ENCODE measurements around the gene C2orf69. TPM values are rescaled to one million over a fixed set of nuclear protein-coding genes. Genes with fewer than 3 reads are reported as not detected.

The C2orf69 gene
- total RNA-seq, 4 donors from 2014 or later, result 8.5 to 12.3 (median 9.0) TPM

GRCh38 chr2:199914372-199914958 lies 3.4 kb downstream of the C2orf69 start:
- no peak overlapping the region for H3K27ac ChIP-seq

DNA sequence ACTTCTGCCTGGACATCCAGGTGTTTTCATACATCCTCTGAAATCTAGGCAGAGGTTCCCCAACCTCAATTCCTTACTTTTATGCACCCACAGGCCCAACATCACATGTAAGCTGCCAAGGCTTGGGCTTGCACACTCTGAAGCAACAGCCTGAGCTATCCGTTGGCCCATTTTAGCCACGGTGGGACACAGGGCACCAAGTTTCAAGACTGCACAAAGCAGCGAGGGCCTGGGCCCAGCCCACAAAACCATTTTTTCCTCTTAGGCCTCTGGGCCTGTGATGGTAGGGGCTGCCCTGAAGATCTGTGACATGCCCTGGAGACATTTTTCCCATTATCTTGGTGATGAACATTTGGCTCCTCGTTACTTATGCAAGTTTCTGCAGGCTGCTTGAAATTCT lies 5.9 kb downstream of the C2orf69 start:
- no peaks in the 10 kb centered on the region for H3K27me3 ChIP-seq
- H3K36me3 ChIP-seq, result peaks cover 0 to 37% (median 0%) of the 10 kb centered on the region in 3 donors
- H3K27ac ChIP-seq, result no peak overlapping the region
- H3K4me1 ChIP-seq, result peaks cover 0 to 17% (median 3%) of the 10 kb centered on the region in 4 donors
- no peaks in the 10 kb centered on the region for H3K9me3 ChIP-seq
- TF ChIP-seq, protein P1, sequence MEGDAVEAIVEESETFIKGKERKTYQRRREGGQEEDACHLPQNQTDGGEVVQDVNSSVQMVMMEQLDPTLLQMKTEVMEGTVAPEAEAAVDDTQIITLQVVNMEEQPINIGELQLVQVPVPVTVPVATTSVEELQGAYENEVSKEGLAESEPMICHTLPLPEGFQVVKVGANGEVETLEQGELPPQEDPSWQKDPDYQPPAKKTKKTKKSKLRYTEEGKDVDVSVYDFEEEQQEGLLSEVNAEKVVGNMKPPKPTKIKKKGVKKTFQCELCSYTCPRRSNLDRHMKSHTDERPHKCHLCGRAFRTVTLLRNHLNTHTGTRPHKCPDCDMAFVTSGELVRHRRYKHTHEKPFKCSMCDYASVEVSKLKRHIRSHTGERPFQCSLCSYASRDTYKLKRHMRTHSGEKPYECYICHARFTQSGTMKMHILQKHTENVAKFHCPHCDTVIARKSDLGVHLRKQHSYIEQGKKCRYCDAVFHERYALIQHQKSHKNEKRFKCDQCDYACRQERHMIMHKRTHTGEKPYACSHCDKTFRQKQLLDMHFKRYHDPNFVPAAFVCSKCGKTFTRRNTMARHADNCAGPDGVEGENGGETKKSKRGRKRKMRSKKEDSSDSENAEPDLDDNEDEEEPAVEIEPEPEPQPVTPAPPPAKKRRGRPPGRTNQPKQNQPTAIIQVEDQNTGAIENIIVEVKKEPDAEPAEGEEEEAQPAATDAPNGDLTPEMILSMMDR (IDR thresholded peaks at IDR 0.05), result no peak
- no peak for TF ChIP-seq POLR2A (IDR thresholded peaks at IDR 0.05)
- no peak overlapping the region for H3K4me3 ChIP-seq
- no peak for DNase-seq

More at GRCh38 chr2:199914372-199914958, 3.4 kb downstream of the C2orf69 start:
- no peak overlapping the region for H3K4me3 ChIP-seq
- H3K36me3 ChIP-seq, result peaks cover 0 to 37% (median 0%) of the 10 kb centered on the region in 3 donors
- no peaks in the 10 kb centered on the region for H3K9me3 ChIP-seq
- H3K4me1 ChIP-seq, result peaks cover 0 to 17% (median 3%) of the 10 kb centered on the region in 4 donors
- no peak for DNase-seq
- no peak for TF ChIP-seq POLR2A (IDR thresholded peaks at IDR 0.05)
- TF ChIP-seq, protein P1 (IDR thresholded peaks at IDR 0.05), result no peak
- H3K27me3 ChIP-seq, result no peaks in the 10 kb centered on the region

DNA sequence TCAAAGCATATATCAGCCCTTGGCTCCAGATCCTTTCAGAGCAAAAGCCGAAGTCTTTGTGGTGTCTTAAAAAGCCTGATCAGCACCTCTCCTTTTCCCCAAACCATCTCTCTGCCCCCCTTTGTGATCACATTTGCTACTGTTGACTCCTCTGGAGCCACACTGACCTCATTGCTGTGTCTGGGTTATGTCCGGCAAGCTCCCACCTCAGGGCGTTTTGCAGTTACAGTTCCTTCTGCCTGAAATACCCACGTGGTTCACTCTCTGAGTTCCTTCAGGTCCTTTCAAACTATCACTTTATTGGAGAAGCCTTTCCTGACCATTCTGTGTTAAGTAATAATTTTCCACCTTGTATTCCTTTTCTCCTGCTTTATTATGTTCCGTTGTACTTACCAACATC lies 11.8 kb downstream of the C2orf69 start:
- Histone ChIP-seq H3K4me3 (no peak overlapping the region), H3K27ac (no peak overlapping the region), H3K4me1 (no peaks in the 10 kb centered on the region), H3K36me3 (peaks cover 0 to 14% (median 0%) of the 10 kb centered on the region in 3 donors), H3K27me3 (no peaks in the 10 kb centered on the region), H3K9me3 (no peaks in the 10 kb centered on the region)
- no peak for DNase-seq
- no peak for TF ChIP-seq POLR2A (IDR thresholded peaks at IDR 0.05)
- TF ChIP-seq, protein P1 (IDR thresholded peaks at IDR 0.05), result no peak

GRCh38 chr2:199923924-199924323 lies 12.8 kb downstream of the C2orf69 start:
- Histone ChIP-seq H3K9me3 (no peaks in the 10 kb centered on the region), H3K27me3 (no peaks in the 10 kb centered on the region), H3K4me3 (no peak overlapping the region), H3K4me1 (no peaks in the 10 kb centered on the region), H3K27ac (no peak overlapping the region), H3K36me3 (peaks cover 0 to 4% (median 0%) of the 10 kb centered on the region in 3 donors)
- TF ChIP-seq POLR2A (IDR thresholded peaks at IDR 0.05), result no peak
- TF ChIP-seq, protein P1 (IDR thresholded peaks at IDR 0.05), result no peak
- no peak for DNase-seq

GRCh38 chr2:199926806-199927205 lies 15.7 kb downstream of the C2orf69 start:
- Histone ChIP-seq H3K4me3 (no peak overlapping the region), H3K27me3 (no peaks in the 10 kb centered on the region), H3K36me3 (peaks cover 0 to 22% (median 0%) of the 10 kb centered on the region in 3 donors), H3K27ac (no peak overlapping the region), H3K9me3 (no peaks in the 10 kb centered on the region), H3K4me1 (no peaks in the 10 kb centered on the region)
- no peak for DNase-seq
- TF ChIP-seq POLR2A (IDR thresholded peaks at IDR 0.05), result no peak
- TF ChIP-seq, protein P1 (IDR thresholded peaks at IDR 0.05), result no peak

Data from Peyer's patch (tissue), 4 donors.